Osteocyte (in vitro differentiated cells): Measurements from ENCODE around the gene LUC7L. TPM values are rescaled to one million over a fixed set of nuclear protein-coding genes. Genes with fewer than 3 reads are reported as not detected.

Source experiments
- DNase-seq: peaks from one replicate; pipeline ENCODE4 v3.0.0; 2021; ENCODE audit warnings: mixed read lengths; ENCODE audit not compliant: unreplicated experiment; ENCODE audit errors: extremely low spot score
- H3K27ac Mint-ChIP-seq: one replicate; pipeline ENCODE4 v1.8.0; 2021; ENCODE audit warnings: mild to moderate bottlenecking, mixed read lengths; ENCODE audit not compliant: unreplicated experiment
- H3K27me3 Mint-ChIP-seq: one replicate; pipeline ENCODE4 v1.8.0; 2021; ENCODE audit warnings: mixed read lengths; ENCODE audit not compliant: unreplicated experiment
- H3K36me3 Mint-ChIP-seq: one replicate; pipeline ENCODE4 v1.8.0; 2021; ENCODE audit warnings: mixed read lengths; ENCODE audit not compliant: unreplicated experiment
- H3K4me1 Mint-ChIP-seq: one replicate; pipeline ENCODE4 v1.8.0; 2021; ENCODE audit warnings: mixed read lengths; ENCODE audit not compliant: unreplicated experiment
- H3K4me3 Mint-ChIP-seq: one replicate; pipeline ENCODE4 v1.8.0; 2021; ENCODE audit warnings: mild to moderate bottlenecking, moderate library complexity, mixed read lengths; ENCODE audit not compliant: unreplicated experiment
- H3K9me3 Mint-ChIP-seq: one replicate; pipeline ENCODE4 v1.8.0; 2021; ENCODE audit warnings: mixed read lengths; ENCODE audit not compliant: unreplicated experiment
- CTCF ChIP-seq: fragments of 200-600 bp; sonication (generic); IDR thresholded peaks from 2 replicates; pipeline ENCODE4 v1.5.0; 2021; ENCODE audit warnings: antibody characterized with exemption, mild to moderate bottlenecking, moderate library complexity
- total RNA-seq: library from RNA; stranded (reverse); gene quantifications from 2 replicates; pipeline ENCODE4 v1.2.1, GENCODE V29; 2021

LUC7L gene
- total RNA-seq, 1 donor from 2014 or later = 104 TPM

- H3K36me3 Mint-ChIP-seq = no peaks in the 10 kb centered on the region
- no peak overlapping the region for H3K4me3 Mint-ChIP-seq
- peaks cover 7% of the 10 kb centered on the region for H3K4me1 Mint-ChIP-seq
- no peak for DNase-seq
- no peaks in the 10 kb centered on the region for H3K9me3 Mint-ChIP-seq
- peaks cover 7% of the 10 kb centered on the region for H3K27me3 Mint-ChIP-seq
- no peak overlapping the region for H3K27ac Mint-ChIP-seq
- TF ChIP-seq CTCF = no peak
Measured at GRCh38 chr16:143047-143446, 86.2 kb downstream of the LUC7L start.

- peaks cover 12% of the 10 kb centered on the region for H3K4me1 Mint-ChIP-seq
- H3K4me3 Mint-ChIP-seq = no peak overlapping the region
- H3K27ac Mint-ChIP-seq = no peak overlapping the region
- no peaks in the 10 kb centered on the region for H3K9me3 Mint-ChIP-seq
- peaks cover 7% of the 10 kb centered on the region for H3K27me3 Mint-ChIP-seq
- no peaks in the 10 kb centered on the region for H3K36me3 Mint-ChIP-seq
- no peak for DNase-seq
- no peak for TF ChIP-seq CTCF
Measured at GRCh38 chr16:142405-142967, 86.8 kb downstream of the LUC7L start.

- Mint-ChIP-seq H3K4me1 (peaks cover 26% of the 10 kb centered on the region), H3K4me3 (peak overlapping the region; percentile 69), H3K9me3 (no peaks in the 10 kb centered on the region), H3K36me3 (peaks cover 2% of the 10 kb centered on the region), H3K27me3 (peaks cover 7% of the 10 kb centered on the region), H3K27ac (no peak overlapping the region)
- TF ChIP-seq CTCF = no peak
- no peak for DNase-seq
Measured at GRCh38 chr16:140175-140857, 88.9 kb downstream of the LUC7L start.

Other genes with a start within 250 kb of the LUC7L start
- 9.9 and 10.3 TPM in 2 replicates for gene POLR3K, start 175.8 kb downstream of the LUC7L start, total RNA-seq
- gene SNRNP25, start 175.6 kb downstream of the LUC7L start, total RNA-seq = 28.6 and 30.4 TPM in 2 replicates
- 56.8 and 57.6 TPM in 2 replicates for gene RHBDF1, start 156.8 kb downstream of the LUC7L start, total RNA-seq
- gene MPG, start 151.2 kb downstream of the LUC7L start, total RNA-seq = 65.9 and 71.6 TPM in 2 replicates
- 45.1 and 45.3 TPM in 2 replicates for gene NPRL3, start 90.8 kb downstream of the LUC7L start, total RNA-seq
- not detected in 2 replicates for gene HBZ, start 76.8 kb downstream of the LUC7L start, total RNA-seq
- not detected in 2 replicates for gene HBM, start 63.5 kb downstream of the LUC7L start, total RNA-seq
- not detected in 2 replicates for gene HBA2, start 56.6 kb downstream of the LUC7L start, total RNA-seq
- gene HBA1, start 52.8 kb downstream of the LUC7L start, total RNA-seq = not detected in 2 replicates
- gene HBQ1, start 49.0 kb downstream of the LUC7L start, total RNA-seq = not detected in 2 replicates
- gene FAM234A, start 5.4 kb upstream of the LUC7L start, total RNA-seq = 171 and 185 TPM in 2 replicates
- 6.2 and 9.5 TPM in 2 replicates for gene RGS11, start 46.5 kb upstream of the LUC7L start, total RNA-seq
- 0.54 TPM in 1 of 2 replicates, not detected in the other for gene ARHGDIG, start 51.1 kb upstream of the LUC7L start, total RNA-seq
- gene PDIA2, start 53.7 kb upstream of the LUC7L start, total RNA-seq = not detected in 2 replicates
- 31.5 and 33.0 TPM in 2 replicates for gene AXIN1, start 123.3 kb upstream of the LUC7L start, total RNA-seq
- gene MRPL28, start 141.1 kb upstream of the LUC7L start, total RNA-seq = 71.7 and 74.3 TPM in 2 replicates
- gene PGAP6, start 152.5 kb upstream of the LUC7L start, total RNA-seq = 59.3 and 61.6 TPM in 2 replicates
- 148 and 157 TPM in 2 replicates for gene NME4, start 167.8 kb upstream of the LUC7L start, total RNA-seq
- gene DECR2, start 172.4 kb upstream of the LUC7L start, total RNA-seq = 23.4 and 23.9 TPM in 2 replicates
- gene RAB11FIP3, start 196.2 kb upstream of the LUC7L start, total RNA-seq = 60.2 and 65.2 TPM in 2 replicates